B cell (primary cell): ENCODE data around the gene MYOM3. TPM values are rescaled to one million over a fixed set of nuclear protein-coding genes. Genes with fewer than 3 reads are reported as not detected.

Experiments
- ATAC-seq: fragments of 200-7000 bp; cut with Tn5 transposase; one replicate; pipeline ENCODE4 v1.10.0; 2021; ENCODE audit warnings: low read depth, mild to moderate bottlenecking, moderate number of reproducible peaks, moderate library complexity
- CTCF ChIA-PET: fragments of 350-600 bp; sonication (Branson Sonifier 250); formaldehyde crosslinking; loops from one replicate; lab custom pipeline; 2021; ENCODE audit warnings: antibody characterized with exemption, inconsistent platforms; lab: Charles Lee
- POLR2A ChIA-PET: fragments of 350-600 bp; sonication (Branson Sonifier 250); formaldehyde crosslinking; loops from one replicate; lab custom pipeline; 2021; ENCODE audit warnings: antibody characterized with exemption; lab: Charles Lee
- DNase-seq: peaks from one replicate; pipeline ENCODE4 v3.0.0; 2013
- H2AFZ ChIP-seq: 2 replicates; pipeline ENCODE4 v1.6.1; 2012; ENCODE audit warnings: mild to moderate bottlenecking, low read depth, low read length; ENCODE audit not compliant: insufficient read depth, poor library complexity, severe bottlenecking
- H3K27ac ChIP-seq, 2 donors: 1 replicate in 1 of 2; 2 replicates in 1 of 2; pipeline ENCODE4 v1.5.1; 2012 to 2013; ENCODE audit warnings: low read length in 2 of 2, mild to moderate bottlenecking in 2 of 2, moderate library complexity in 1 of 2
- H3K27me3 ChIP-seq, 4 experiments: fragments of 200-600 bp in 1 of 4; sonication (generic) in 1 of 4; replicated peaks in 1 of 4; 1 replicate in 2 of 4; 2 replicates in 2 of 4; pipeline versions ENCODE4 v1.6.1 to v1.7.0; 2013 to 2016; ENCODE audit warnings: low read length in 3 of 4, mild to moderate bottlenecking in 2 of 4, mixed read lengths in 1 of 4, moderate library complexity in 1 of 4; ENCODE audit not compliant: insufficient read depth in 4 of 4, control insufficient read depth in 3 of 4; ENCODE audit errors: control extremely low read depth in 1 of 4
- H3K36me3 ChIP-seq, 2 experiments: replicated peaks in 1 of 2; 1 replicate in 1 of 2; 2 replicates in 1 of 2; pipeline versions ENCODE4 v1.6.1 to v1.7.1; 2013; ENCODE audit warnings: low read length in 1 of 2; ENCODE audit not compliant: insufficient read depth in 2 of 2, control insufficient read depth in 1 of 2; ENCODE audit errors: control extremely low read depth in 1 of 2, extremely low read depth in 1 of 2
- H3K4me1 ChIP-seq, 2 donors: fragments of 200-600 bp in 1 of 2; sonication (generic) in 1 of 2; 1 replicate in 1 of 2; 2 replicates in 1 of 2; pipeline versions ENCODE4 v1.5.1 to v1.6.1; 2013 to 2017; ENCODE audit warnings: low read length in 2 of 2; ENCODE audit not compliant: control insufficient read depth in 2 of 2, insufficient read depth in 2 of 2
- H3K4me2 ChIP-seq: replicated peaks from 2 replicates; pipeline ENCODE3; 2012; ENCODE audit warnings: mild to moderate bottlenecking, low read depth, low read length; ENCODE audit not compliant: poor library complexity, severe bottlenecking
- H3K4me3 ChIP-seq, 5 experiments: fragments of 200-600 bp in 1 of 5; sonication (generic) in 1 of 5; 1 replicate in 3 of 5; 2 replicates in 2 of 5; pipeline versions ENCODE4 v1.5.1 to v1.7.0; 2011 to 2016; ENCODE audit warnings: low read length in 4 of 5, mild to moderate bottlenecking in 4 of 5, low read depth in 2 of 5, control low read depth in 1 of 5, moderate library complexity in 1 of 5; ENCODE audit not compliant: insufficient read depth in 1 of 5; ENCODE audit errors: control extremely low read depth in 1 of 5, extremely low read depth in 1 of 5
- H3K79me2 ChIP-seq: fragments of 200-600 bp; sonication (generic); one replicate; pipeline ENCODE4 v1.6.0; 2016; ENCODE audit warnings: low read length; ENCODE audit not compliant: control insufficient read depth, insufficient read depth
- H3K9ac ChIP-seq: fragments of 200-600 bp; sonication (generic); 2 replicates; pipeline ENCODE4 v1.6.1; 2017; ENCODE audit warnings: mild to moderate bottlenecking, low read length, moderate library complexity
- H3K9me3 ChIP-seq, 3 donors: one replicate each; pipeline versions ENCODE4 v1.6.1 to v1.7.1; 2013; ENCODE audit warnings: low read length in 2 of 3; ENCODE audit not compliant: control insufficient read depth in 2 of 3, insufficient read depth in 1 of 3; ENCODE audit errors: control extremely low read depth in 1 of 3
- H4K20me1 ChIP-seq: 2 replicates; pipeline ENCODE4 v1.6.0; 2012; ENCODE audit warnings: mild to moderate bottlenecking, low read length; ENCODE audit not compliant: insufficient read depth, control insufficient read depth, poor library complexity, severe bottlenecking
- H3K27ac Mint-ChIP-seq: one replicate; pipeline ENCODE4 v1.8.0; 2021; ENCODE audit warnings: mixed read lengths
- H3K27me3 Mint-ChIP-seq: one replicate; pipeline ENCODE4 v1.8.0; 2021; ENCODE audit warnings: mixed read lengths
- H3K4me1 Mint-ChIP-seq: one replicate; pipeline ENCODE4 v1.8.0; 2021; ENCODE audit warnings: mixed read lengths
- H3K4me3 Mint-ChIP-seq: one replicate; pipeline ENCODE4 v1.8.0; 2021; ENCODE audit warnings: mixed read lengths
- H3K9me3 Mint-ChIP-seq: one replicate; pipeline ENCODE4 v1.8.0; 2022; ENCODE audit warnings: mixed read lengths; ENCODE audit not compliant: insufficient read depth
- EZH2 ChIP-seq: IDR thresholded peaks from 2 replicates; pipeline ENCODE4 v1.6.1; 2012; ENCODE audit warnings: borderline replicate concordance, low read depth, mild to moderate bottlenecking, moderate library complexity, low read length; ENCODE audit not compliant: insufficient read depth, poor library complexity, severe bottlenecking
- WGBS: methylation state at CpG from one replicate; pipeline ENCODE4 v1.1.5; 2013; ENCODE audit warnings: missing lambda C conversion rate; ENCODE audit not compliant: insufficient coverage; 5-methylcytosine and 5-hydroxymethylcytosine counted together
- intact Hi-C: fragments of 100-400 bp; cut with micrococcal nuclease; formaldehyde crosslinking; loops from one replicate; pipeline ENCODE4 v1.10.0; 2022
- polyA plus RNA-seq: library from polyadenylated mRNA; depleted of rRNA; stranded (reverse); fragments of >200 nt; gene quantifications from 2 replicates; pipeline ENCODE4 v1.2.3, GENCODE V29; 2012
- total RNA-seq, 2 donors: library from RNA; stranded (reverse); fragments of 120-200 nt in 1 of 2; gene quantifications; 1 replicate in 1 of 2; 2 replicates in 1 of 2; pipeline versions ENCODE4 v1.2.3 to v1.2.4, GENCODE V29; 2013 to 2022
- TF ChIP-seq, protein P1 (sequence below): fragments of 200-600 bp; IDR thresholded peaks from one replicate; pipeline ENCODE4 v1.8.0; 2022; ENCODE audit warnings: antibody characterized with exemption, mild to moderate bottlenecking

The MYOM3 gene
- total and polyA plus RNA-seq, 2 donors (not counting 1 experiment from before 2014, with no cell fraction given), result not detected

DNA sequence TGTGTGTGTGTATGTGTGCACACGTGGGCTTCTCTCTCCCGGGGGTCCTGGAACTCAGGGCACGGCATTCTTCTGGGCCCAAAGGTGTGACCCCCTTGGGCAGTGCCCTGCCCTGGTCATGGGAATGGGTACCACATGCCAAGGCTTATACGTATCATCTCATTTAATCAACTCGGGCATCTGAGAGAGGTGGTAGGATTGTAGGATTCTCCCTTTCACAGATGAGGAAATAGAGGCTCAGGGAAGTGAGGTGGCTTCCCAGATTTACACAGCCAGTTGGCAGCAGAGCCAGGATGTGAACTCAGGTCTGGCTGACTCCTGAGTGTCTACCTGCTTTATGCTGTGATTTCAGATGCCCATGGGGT lies 15.2 kb downstream of the MYOM3 start:
- no peaks in the 10 kb centered on the region for H3K4me1 ChIP-seq
- POLR2A ChIA-PET, result no interaction called here
- CTCF ChIA-PET, result no interaction called here
- H3K4me2 ChIP-seq, result no peak overlapping the region
- TF ChIP-seq, protein P1, sequence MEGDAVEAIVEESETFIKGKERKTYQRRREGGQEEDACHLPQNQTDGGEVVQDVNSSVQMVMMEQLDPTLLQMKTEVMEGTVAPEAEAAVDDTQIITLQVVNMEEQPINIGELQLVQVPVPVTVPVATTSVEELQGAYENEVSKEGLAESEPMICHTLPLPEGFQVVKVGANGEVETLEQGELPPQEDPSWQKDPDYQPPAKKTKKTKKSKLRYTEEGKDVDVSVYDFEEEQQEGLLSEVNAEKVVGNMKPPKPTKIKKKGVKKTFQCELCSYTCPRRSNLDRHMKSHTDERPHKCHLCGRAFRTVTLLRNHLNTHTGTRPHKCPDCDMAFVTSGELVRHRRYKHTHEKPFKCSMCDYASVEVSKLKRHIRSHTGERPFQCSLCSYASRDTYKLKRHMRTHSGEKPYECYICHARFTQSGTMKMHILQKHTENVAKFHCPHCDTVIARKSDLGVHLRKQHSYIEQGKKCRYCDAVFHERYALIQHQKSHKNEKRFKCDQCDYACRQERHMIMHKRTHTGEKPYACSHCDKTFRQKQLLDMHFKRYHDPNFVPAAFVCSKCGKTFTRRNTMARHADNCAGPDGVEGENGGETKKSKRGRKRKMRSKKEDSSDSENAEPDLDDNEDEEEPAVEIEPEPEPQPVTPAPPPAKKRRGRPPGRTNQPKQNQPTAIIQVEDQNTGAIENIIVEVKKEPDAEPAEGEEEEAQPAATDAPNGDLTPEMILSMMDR, result no peak
- TF ChIP-seq EZH2, result no peak
- no peak overlapping the region for H3K27ac Mint-ChIP-seq
- no peaks in the 10 kb centered on the region for H4K20me1 ChIP-seq
- no peaks in the 10 kb centered on the region for H3K9me3 Mint-ChIP-seq
- peaks cover 0 to 7% (median 0%) of the 10 kb centered on the region in 3 donors for H3K9me3 ChIP-seq
- H3K9ac ChIP-seq, result no peak overlapping the region
- no peaks in the 10 kb centered on the region for H3K79me2 ChIP-seq
- H3K4me3 Mint-ChIP-seq, result no peak overlapping the region
- no peak overlapping the region for H2AFZ ChIP-seq
- intact Hi-C loops, result no loop called here
- no peaks in the 10 kb centered on the region for H3K27me3 ChIP-seq
- no peak for ATAC-seq
- H3K27me3 Mint-ChIP-seq, result peaks cover 7% of the 10 kb centered on the region
- no peak overlapping the region for H3K4me3 ChIP-seq
- H3K4me1 Mint-ChIP-seq, result no peaks in the 10 kb centered on the region
- H3K27ac ChIP-seq, result no peak overlapping the region
- H3K36me3 ChIP-seq, result no peaks in the 10 kb centered on the region
- DNase-seq, result no peak
- WGBS, result 67% methylated on average over 1 of the region's 5 CpGs

DNA sequence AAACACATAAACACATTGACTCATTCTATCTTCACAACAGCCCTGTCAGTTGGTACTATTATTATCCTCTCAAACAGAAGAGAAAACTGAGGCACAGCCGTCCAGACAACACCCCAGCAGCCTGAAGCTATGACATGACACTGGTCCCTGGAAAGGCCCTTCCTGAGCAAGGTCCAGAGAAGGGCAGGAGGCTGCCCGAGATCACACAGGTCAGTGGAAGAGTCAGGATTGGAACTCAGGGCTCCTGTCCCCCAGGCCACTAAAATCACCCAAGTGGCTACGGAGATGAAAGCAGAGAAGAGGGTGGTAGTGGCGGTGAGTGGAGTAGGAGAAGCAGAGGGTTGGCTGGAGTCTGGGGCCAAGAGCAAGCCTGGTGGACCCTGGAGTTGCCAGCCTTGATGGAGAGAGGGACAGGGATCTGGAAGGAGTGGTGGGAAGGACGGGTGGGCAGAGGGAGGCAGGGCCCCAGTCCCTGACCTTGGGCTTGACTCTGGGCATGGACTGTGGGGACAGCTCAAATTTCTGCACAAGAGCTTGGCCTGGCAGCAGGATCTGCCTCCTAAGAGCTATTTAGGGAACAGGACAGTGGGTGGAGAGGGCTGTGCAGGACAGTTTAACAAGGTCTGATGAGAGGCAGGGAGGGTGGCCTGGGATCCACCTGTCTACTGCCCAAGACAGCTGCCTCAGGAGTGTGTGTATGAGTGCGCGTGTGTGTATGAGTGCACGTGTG lies 15.8 kb downstream of the MYOM3 start:
- Histone ChIP-seq H3K9ac (no peak overlapping the region), H4K20me1 (no peaks in the 10 kb centered on the region), H3K9me3 (peaks cover 0 to 7% (median 0%) of the 10 kb centered on the region in 3 donors), H3K79me2 (no peaks in the 10 kb centered on the region), H3K27ac (no peak overlapping the region), H3K4me3 (no peak overlapping the region), H3K4me1 (no peaks in the 10 kb centered on the region), H2AFZ (no peak overlapping the region), H3K27me3 (no peaks in the 10 kb centered on the region), H3K36me3 (no peaks in the 10 kb centered on the region), H3K4me2 (no peak overlapping the region)
- CTCF ChIA-PET, result no interaction called here
- Mint-ChIP-seq H3K27me3 (peaks cover 7% of the 10 kb centered on the region), H3K4me3 (no peak overlapping the region), H3K27ac (no peak overlapping the region), H3K4me1 (no peaks in the 10 kb centered on the region), H3K9me3 (no peaks in the 10 kb centered on the region)
- ATAC-seq, result no peak
- WGBS, result 91% methylated on average over 8 of the region's 8 CpGs
- no peak for DNase-seq
- intact Hi-C loops, result no loop called here
- POLR2A ChIA-PET, result no interaction called here
- TF ChIP-seq EZH2, result no peak
- TF ChIP-seq, protein P1, result no peak
